Measurements from ENCODE around the gene KIF23. TPM values are rescaled to one million over a fixed set of nuclear protein-coding genes. Genes with fewer than 3 reads are reported as not detected.
"Not testable (repeated sequence)": the region's sequence is repeated elsewhere in the genome, so short reads cannot be mapped to it uniquely, and the experiment has no call there.

Gene KIF23
- total and polyA plus RNA-seq, 3 experiments from 2014 or later, result 0.18 to 44.4 (median 36.0) TPM

DNA sequence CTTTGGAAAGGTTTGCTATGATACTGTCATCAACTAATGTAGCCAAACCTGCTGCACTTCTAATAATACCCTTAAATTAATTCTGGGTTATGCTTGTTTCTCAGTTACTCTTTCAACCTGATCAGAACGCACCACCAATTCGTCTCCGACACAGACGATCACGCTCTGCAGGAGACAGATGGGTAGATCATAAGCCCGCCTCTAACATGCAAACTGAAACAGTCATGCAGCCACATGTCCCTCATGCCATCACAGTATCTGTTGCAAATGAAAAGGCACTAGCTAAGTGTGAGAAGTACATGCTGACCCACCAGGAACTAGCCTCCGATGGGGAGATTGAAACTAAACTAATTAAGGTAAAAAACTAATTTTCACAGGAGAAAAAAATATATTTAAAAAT lies 30.5 kb downstream of the KIF23 start:
- Mint-ChIP-seq H3K4me3 (no peak overlapping the region), H3K4me1 (peaks cover 2 to 14% (median 12%) of the 10 kb centered on the region in 3 donors), H3K27me3 (no peaks in the 10 kb centered on the region), H3K27ac (no peak overlapping the region), H3K9me3 (no peaks in the 10 kb centered on the region), H3K36me3 (no peaks in the 10 kb centered on the region)
- ChIA-PET CTCF (interaction anchor here (1.6 kb wide), 1 partner anchor 18 kb away, joined by 4 read pairs; no protein-coding TSS in a partner anchor), POLR2A (no interaction called here)
- Histone ChIP-seq H3K4me1 (ENCODE audit: insufficient read depth, low read length) (no peaks in the 10 kb centered on the region), H3K9me3 (ENCODE audit: low read length) (no peaks in the 10 kb centered on the region), H3K27me3 (ENCODE audit: insufficient read depth, low read length, poor library complexity, severe bottlenecking) (no peaks in the 10 kb centered on the region), H3K36me3 (ENCODE audit: insufficient read depth, low read length) (no peaks in the 10 kb centered on the region), H3K27ac (ENCODE audit: low read depth, low read length) (no peak overlapping the region), H3K4me3 (ENCODE audit: low read length) (no peak overlapping the region)
- DNase-seq, result no peak

- Histone ChIP-seq H3K36me3 (ENCODE audit: insufficient read depth, low read length) (no peaks in the 10 kb centered on the region), H3K4me3 (ENCODE audit: low read length) (no peak overlapping the region), H3K27ac (ENCODE audit: low read depth, low read length) (no peak overlapping the region), H3K9me3 (ENCODE audit: low read length) (no peaks in the 10 kb centered on the region), H3K4me1 (ENCODE audit: insufficient read depth, low read length) (peaks cover 5% of the 10 kb centered on the region), H3K27me3 (ENCODE audit: insufficient read depth, low read length, poor library complexity, severe bottlenecking) (no peaks in the 10 kb centered on the region)
- Mint-ChIP-seq H3K27ac (no peak overlapping the region), H3K9me3 (no peaks in the 10 kb centered on the region), H3K4me1 (peaks cover 4 to 18% (median 16%) of the 10 kb centered on the region in 3 donors), H3K27me3 (no peaks in the 10 kb centered on the region), H3K36me3 (no peaks in the 10 kb centered on the region), H3K4me3 (no peak overlapping the region)
- POLR2A ChIA-PET, result no interaction called here
- CTCF ChIA-PET, result interaction anchor here (0.8 to 1.3 kb wide), 2 partner anchors 16 to 31 kb away, joined by 3 to 4 read pairs; no protein-coding TSS in a partner anchor
- no peak for DNase-seq
These were observed 32.8 kb downstream of the KIF23 start for GRCh38 chr15:69446953-69447352.

GRCh38 chr15:69450221-69450620 lies 36.1 kb downstream of the KIF23 start:
- H3K27ac ChIP-seq (ENCODE audit: low read depth, low read length); H3K27me3 ChIP-seq (ENCODE audit: insufficient read depth, low read length, poor library complexity, severe bottlenecking); H3K9me3 ChIP-seq (ENCODE audit: low read length); H3K9me3 Mint-ChIP-seq; H3K4me3 ChIP-seq (ENCODE audit: low read length); H3K27ac Mint-ChIP-seq; H3K36me3 ChIP-seq (ENCODE audit: insufficient read depth, low read length); POLR2A ChIA-PET; H3K27me3 Mint-ChIP-seq; H3K4me3 Mint-ChIP-seq; DNase-seq: not testable (repeated sequence)
- peaks cover 21% of the 10 kb centered on the region for H3K4me1 ChIP-seq (ENCODE audit: insufficient read depth, low read length)
- CTCF ChIA-PET, result interaction anchor here (1.5 kb wide), 1 partner anchor 36 kb away, joined by 5 read pairs; the partner anchor contains the start of gene KIF23
- Mint-ChIP-seq H3K4me1 (peaks cover 27 to 31% (median 30%) of the 10 kb centered on the region in 3 donors), H3K36me3 (peaks cover 2 to 26% (median 3%) of the 10 kb centered on the region in 3 donors)

GRCh38 chr15:69450968-69451695 lies 37.0 kb downstream of the KIF23 start:
- peaks cover 13% of the 10 kb centered on the region for H3K36me3 ChIP-seq (ENCODE audit: insufficient read depth, low read length)
- CTCF ChIA-PET, result interaction anchor here (1.0 to 6.2 kb wide), 5 partner anchors 9 to 48 kb away, joined by 3 to 121 read pairs (median 4); partner anchors contain the start of gene KIF23
- peak overlapping the region; percentile 94 for H3K27ac ChIP-seq (ENCODE audit: low read depth, low read length)
- POLR2A ChIA-PET, result interaction anchor here (0.6 to 4.4 kb wide), 9 partner anchors 8 to 648 kb away, joined by 3 to 110 read pairs (median 6); partner anchors contain the start of genes GLCE and KIF23
- H3K4me3 ChIP-seq (ENCODE audit: low read length), result no peak overlapping the region
- H3K27me3 Mint-ChIP-seq, result peaks cover 0 to 2% of the 10 kb centered on the region in 2 donors
- H3K9me3 ChIP-seq (ENCODE audit: low read length), result no peaks in the 10 kb centered on the region
- H3K4me3 Mint-ChIP-seq, result peak overlapping the region in 6 of 7 donors; percentile 90 to 97 (median 95)
- peaks cover 34 to 39% (median 38%) of the 10 kb centered on the region in 3 donors for H3K4me1 Mint-ChIP-seq
- DNase-seq, result no peak
- H3K4me1 ChIP-seq (ENCODE audit: insufficient read depth, low read length), result peaks cover 25% of the 10 kb centered on the region
- H3K27ac Mint-ChIP-seq, result peak overlapping the region in 4 of 8 donors; percentile 87 to 99 (median 96)
- no peaks in the 10 kb centered on the region for H3K9me3 Mint-ChIP-seq
- H3K27me3 ChIP-seq (ENCODE audit: insufficient read depth, low read length, poor library complexity, severe bottlenecking), result no peaks in the 10 kb centered on the region
- peaks cover 3 to 35% (median 4%) of the 10 kb centered on the region in 3 donors for H3K36me3 Mint-ChIP-seq

GRCh38 chr15:69451951-69452691 lies 38.0 kb downstream of the KIF23 start:
- Mint-ChIP-seq H3K27me3 (peaks cover 0 to 2% of the 10 kb centered on the region in 2 donors), H3K27ac (peak overlapping the region; percentile 87 to 99 (median 98)), H3K9me3 (no peaks in the 10 kb centered on the region), H3K36me3 (peaks cover 3 to 44% (median 6%) of the 10 kb centered on the region in 3 donors), H3K4me1 (peaks cover 36 to 42% (median 42%) of the 10 kb centered on the region in 3 donors), H3K4me3 (peak overlapping the region; percentile 90 to 99 (median 95))
- Histone ChIP-seq H3K4me3 (ENCODE audit: low read length) (peak overlapping the region; percentile 59), H3K27me3 (ENCODE audit: insufficient read depth, low read length, poor library complexity, severe bottlenecking) (no peaks in the 10 kb centered on the region), H3K9me3 (ENCODE audit: low read length) (no peaks in the 10 kb centered on the region), H3K27ac (ENCODE audit: low read depth, low read length) (peak overlapping the region; percentile 94), H3K4me1 (ENCODE audit: insufficient read depth, low read length) (peaks cover 25% of the 10 kb centered on the region), H3K36me3 (ENCODE audit: insufficient read depth, low read length) (peaks cover 23% of the 10 kb centered on the region)
- POLR2A ChIA-PET, result interaction anchor here (0.6 to 4.4 kb wide), 9 partner anchors 9 to 648 kb away, joined by 4 to 110 read pairs (median 10); partner anchors contain the start of genes GLCE, KIF23 and TLE3
- DNase-seq, result no peak
- CTCF ChIA-PET, result interaction anchor here (1.0 to 6.2 kb wide), 4 partner anchors 8 to 49 kb away, joined by 3 to 121 read pairs (median 4); no protein-coding TSS in a partner anchor

- Histone ChIP-seq H3K4me1 (ENCODE audit: insufficient read depth, low read length) (peaks cover 25% of the 10 kb centered on the region), H3K27ac (ENCODE audit: low read depth, low read length) (peak within 1 kb of the TSS; percentile 94), H3K36me3 (ENCODE audit: insufficient read depth, low read length) (peaks cover 28% of the 10 kb centered on the region), H3K27me3 (ENCODE audit: insufficient read depth, low read length, poor library complexity, severe bottlenecking) (no peaks in the 10 kb centered on the region), H3K4me3 (ENCODE audit: low read length) (peak within 1 kb of the TSS; percentile 59), H3K9me3 (ENCODE audit: low read length) (no peaks in the 10 kb centered on the region)
- Mint-ChIP-seq H3K27me3 (peaks cover 0 to 2% of the 10 kb centered on the region in 2 donors), H3K4me3 (peak within 1 kb of the TSS; percentile 90 to 99 (median 95)), H3K4me1 (peaks cover 36 to 48% (median 42%) of the 10 kb centered on the region in 3 donors), H3K36me3 (peaks cover 3 to 52% (median 6%) of the 10 kb centered on the region in 3 donors), H3K27ac (peak within 1 kb of the TSS; percentile 87 to 99 (median 98)), H3K9me3 (no peaks in the 10 kb centered on the region)
- ChIA-PET CTCF (interaction anchor here (1.5 to 6.2 kb wide), 3 partner anchors 13 to 39 kb away, joined by 3 to 121 read pairs (median 4); partner anchors contain the start of gene KIF23), POLR2A (interaction anchor here (0.7 to 4.4 kb wide), 11 partner anchors 9 to 849 kb away, joined by 3 to 110 read pairs (median 8); partner anchors contain the start of genes GLCE, KIF23 and TLE3)
- peak; percentile 91 to 98 (median 94) for DNase-seq
These were observed 38.8 kb downstream of the KIF23 start, which contains the start of gene RPLP1 for GRCh38 chr15:69452692-69453521. RPLP1 (plus strand) TSS chr15:69452818; CDS start chr15:69452949, 131 bp downstream.

DNA sequence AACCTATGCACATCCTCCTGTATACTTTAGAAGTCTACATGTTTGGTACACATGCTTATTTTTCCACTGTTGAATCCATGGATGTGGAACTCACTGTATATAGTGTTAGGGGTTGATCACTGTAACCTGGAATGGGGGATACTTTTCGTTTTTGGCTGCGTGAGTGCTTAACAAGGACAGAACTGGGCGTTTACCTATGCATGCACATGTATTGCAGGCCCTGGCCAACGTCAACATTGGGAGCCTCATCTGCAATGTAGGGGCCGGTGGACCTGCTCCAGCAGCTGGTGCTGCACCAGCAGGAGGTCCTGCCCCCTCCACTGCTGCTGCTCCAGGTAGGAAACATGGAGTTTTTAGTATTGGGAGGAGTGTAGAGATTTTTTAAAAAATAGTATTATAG lies 40.8 kb downstream of the KIF23 start:
- ChIA-PET CTCF (interaction anchor here (0.9 to 6.2 kb wide), 2 partner anchors 10 to 38 kb away, joined by 3 to 121 read pairs; no protein-coding TSS in a partner anchor), POLR2A (interaction anchor here (3.9 to 4.4 kb wide), 3 partner anchors 7 to 40 kb away, joined by 27 to 110 read pairs (median 57); partner anchors contain the start of gene KIF23)
- Mint-ChIP-seq H3K4me3 (peak overlapping the region; percentile 90 to 99 (median 95)), H3K27me3 (peaks cover 0 to 2% of the 10 kb centered on the region in 2 donors), H3K9me3 (no peaks in the 10 kb centered on the region), H3K36me3 (peaks cover 3 to 53% (median 9%) of the 10 kb centered on the region in 3 donors), H3K27ac (peak overlapping the region; percentile 21 to 99 (median 97)), H3K4me1 (peaks cover 36 to 48% (median 42%) of the 10 kb centered on the region in 3 donors)
- no peaks in the 10 kb centered on the region for H3K27me3 ChIP-seq (ENCODE audit: insufficient read depth, low read length, poor library complexity, severe bottlenecking)
- H3K9me3 ChIP-seq (ENCODE audit: low read length), result no peaks in the 10 kb centered on the region
- no peak overlapping the region for H3K4me3 ChIP-seq (ENCODE audit: low read length)
- DNase-seq, result no peak
- H3K36me3 ChIP-seq (ENCODE audit: insufficient read depth, low read length), result peaks cover 28% of the 10 kb centered on the region
- H3K4me1 ChIP-seq (ENCODE audit: insufficient read depth, low read length), result peaks cover 25% of the 10 kb centered on the region
- no peak overlapping the region for H3K27ac ChIP-seq (ENCODE audit: low read depth, low read length)
